ENCODE data around the gene RND1.
"Not testable (repeated sequence)": the region's sequence is repeated elsewhere in the genome, so short reads cannot be mapped to it uniquely, and the experiment has no call there.

Gene RND1

GRCh38 chr12:48865281-48866051 lies at the start of gene RND1:
Gene RND1, minus strand, starts transcription at chr12:48865870. Its CDS starts 103 bp downstream, at chr12:48865767.
- DNase-seq = peak; percentile 56

- no peak for DNase-seq
These were observed 44.5 kb upstream of the RND1 start for GRCh38 chr12:48910196-48910595.

- DNase-seq = not testable (repeated sequence)
These were observed 44.0 kb upstream of the RND1 start for GRCh38 chr12:48909698-48910097.

GRCh38 chr12:48907245-48907644 lies 41.6 kb upstream of the RND1 start:
- DNase-seq = no peak

GRCh38 chr12:48903982-48904411 lies 38.3 kb upstream of the RND1 start:
- DNase-seq = peak; percentile 35

- no peak for DNase-seq
These were observed 37.8 kb upstream of the RND1 start for GRCh38 chr12:48903363-48903981.

- no peak for DNase-seq
These were observed 35.6 kb upstream of the RND1 start for GRCh38 chr12:48901278-48901677.

GRCh38 chr12:48899651-48900050 lies 34.0 kb upstream of the RND1 start:
- no peak for DNase-seq

- no peak for DNase-seq
These were observed 28.6 kb upstream of the RND1 start for GRCh38 chr12:48894271-48894670.

GRCh38 chr12:48890657-48891418 lies 25.2 kb upstream of the RND1 start:
- no peak for DNase-seq

GRCh38 chr12:48889679-48890078 lies 24.0 kb upstream of the RND1 start:
- DNase-seq = no peak

GRCh38 chr12:48883305-48884161 lies 17.9 kb upstream of the RND1 start:
- DNase-seq = no peak

GRCh38 chr12:48882972-48883304 lies 17.3 kb upstream of the RND1 start:
- DNase-seq = no peak

GRCh38 chr12:48882315-48882687 lies 16.6 kb upstream of the RND1 start:
- no peak for DNase-seq

- no peak for DNase-seq
These were observed 16.1 kb upstream of the RND1 start for GRCh38 chr12:48881686-48882314.

GRCh38 chr12:48880647-48881046 lies 15.0 kb upstream of the RND1 start:
- no peak for DNase-seq

- no peak for DNase-seq
These were observed 12.9 kb upstream of the RND1 start for GRCh38 chr12:48878548-48878947.

- no peak for DNase-seq
These were observed 10.4 kb upstream of the RND1 start for GRCh38 chr12:48875944-48876515.

- not testable (repeated sequence) for DNase-seq
These were observed 7.9 kb upstream of the RND1 start for GRCh38 chr12:48873534-48873933.

GRCh38 chr12:48873096-48873495 lies 7.4 kb upstream of the RND1 start:
- no peak for DNase-seq

- no peak for DNase-seq
These were observed 3.5 kb upstream of the RND1 start for GRCh38 chr12:48869191-48869590.

GRCh38 chr12:48868451-48868850 lies 2.8 kb upstream of the RND1 start:
- no peak for DNase-seq
